Activated naive CD4-positive, alpha-beta T cell treated with anti-CD3 and anti-CD28 coated beads for 36 hours (primary cell): Measurements from ENCODE around the gene BBS7. TPM values are rescaled to one million over a fixed set of nuclear protein-coding genes. Genes with fewer than 3 reads are reported as not detected.

Source experiments
- CTCF ChIA-PET: fragments of 350-600 bp; sonication (Branson Sonifier 250); formaldehyde crosslinking; loops from one replicate; lab custom pipeline; 2021; ENCODE audit warnings: antibody characterized with exemption; lab: Charles Lee
- DNase-seq: peaks from one replicate; pipeline ENCODE4 v3.0.0-alpha.2; 2020
- H3K27ac Mint-ChIP-seq: one replicate; pipeline ENCODE4 v1.8.0; 2021; ENCODE audit warnings: mild to moderate bottlenecking, mixed read lengths
- H3K27me3 Mint-ChIP-seq: one replicate; pipeline ENCODE4 v1.8.0; 2021; ENCODE audit warnings: low read depth, mixed read lengths
- H3K36me3 Mint-ChIP-seq: one replicate; pipeline ENCODE4 v1.8.0; 2021; ENCODE audit warnings: low read depth, mixed read lengths
- H3K4me1 Mint-ChIP-seq: one replicate; pipeline ENCODE4 v1.8.0; 2021; ENCODE audit warnings: low read depth, mixed read lengths
- H3K4me3 Mint-ChIP-seq: one replicate; pipeline ENCODE4 v1.8.0; 2021; ENCODE audit warnings: mild to moderate bottlenecking, moderate library complexity, mixed read lengths
- H3K9me3 Mint-ChIP-seq: one replicate; pipeline ENCODE4 v1.8.0; 2021; ENCODE audit warnings: mixed read lengths
- intact Hi-C: fragments of 100-400 bp; cut with micrococcal nuclease; formaldehyde crosslinking; loops from one replicate; pipeline ENCODE4 v1.15.1; 2023
- total RNA-seq, 2 experiments: library from RNA; stranded (reverse); gene quantifications; one replicate each; pipeline ENCODE4 v1.2.3, GENCODE V29; 2021

BBS7 gene
- total RNA-seq, 2 experiments from 2014 or later, result 16.6 to 19.4 TPM

DNA sequence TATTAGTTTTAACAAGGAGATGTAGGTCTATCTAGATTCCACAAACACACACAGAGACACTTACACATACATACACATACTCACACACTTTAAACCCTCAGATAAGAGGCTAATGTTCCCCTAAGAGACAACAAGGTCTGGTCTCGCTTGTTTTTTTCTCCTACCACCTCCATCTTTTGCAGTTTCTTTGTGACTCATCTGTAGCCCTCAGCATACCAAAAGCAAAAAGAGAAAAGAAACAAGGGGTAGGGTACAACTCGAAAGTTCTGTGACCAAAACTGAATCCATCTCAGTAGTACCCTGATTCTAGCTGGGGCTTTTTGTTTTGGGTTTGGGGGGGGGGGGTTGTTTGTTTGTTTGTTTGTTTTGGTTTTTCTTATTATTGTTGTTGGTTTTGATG is 81.4 kb downstream of the BBS7 start:
- intact Hi-C loops, result no loop called here
- H3K4me3 Mint-ChIP-seq, result no peak overlapping the region
- H3K27me3 Mint-ChIP-seq, result peaks cover 19% of the 10 kb centered on the region

DNA sequence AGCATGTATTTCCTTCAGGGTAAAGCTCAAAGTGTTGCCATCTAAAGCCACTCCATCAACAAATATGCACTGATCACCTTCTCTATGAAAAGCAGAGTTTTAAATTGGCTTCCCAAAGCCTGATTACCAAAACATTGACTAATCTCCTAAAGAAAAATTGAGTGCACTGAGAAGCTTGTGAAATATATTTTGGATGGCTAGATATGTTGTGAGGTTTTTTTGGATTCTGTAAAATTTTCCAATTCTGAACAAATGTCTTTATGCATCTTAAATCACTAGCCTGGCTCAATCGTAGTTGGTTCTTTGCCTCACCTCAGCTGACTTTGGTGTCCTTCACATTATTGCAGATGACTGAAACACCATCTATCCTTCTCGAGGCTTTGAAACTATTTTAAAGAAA is 84.1 kb downstream of the BBS7 start:
- no peak overlapping the region for H3K27ac Mint-ChIP-seq
- peaks cover 27% of the 10 kb centered on the region for H3K27me3 Mint-ChIP-seq
- H3K36me3 Mint-ChIP-seq, result no peaks in the 10 kb centered on the region
- CTCF ChIA-PET, result no interaction called here
- no peak overlapping the region for H3K4me3 Mint-ChIP-seq
- intact Hi-C loops, result no loop called here
- no peak for DNase-seq
- H3K4me1 Mint-ChIP-seq, result peaks cover 5% of the 10 kb centered on the region
- H3K9me3 Mint-ChIP-seq, result peaks cover 4% of the 10 kb centered on the region

More for the DNA sequence above, 81.4 kb downstream of the BBS7 start:
- DNase-seq, result no peak
- H3K36me3 Mint-ChIP-seq, result no peaks in the 10 kb centered on the region
- CTCF ChIA-PET, result interaction anchor here (0.7 kb wide), 1 partner anchor 30 kb away, joined by 4 read pairs; no protein-coding TSS in a partner anchor
- peaks cover 5% of the 10 kb centered on the region for H3K4me1 Mint-ChIP-seq
- H3K9me3 Mint-ChIP-seq, result peaks cover 3% of the 10 kb centered on the region
- H3K27ac Mint-ChIP-seq, result no peak overlapping the region

DNA sequence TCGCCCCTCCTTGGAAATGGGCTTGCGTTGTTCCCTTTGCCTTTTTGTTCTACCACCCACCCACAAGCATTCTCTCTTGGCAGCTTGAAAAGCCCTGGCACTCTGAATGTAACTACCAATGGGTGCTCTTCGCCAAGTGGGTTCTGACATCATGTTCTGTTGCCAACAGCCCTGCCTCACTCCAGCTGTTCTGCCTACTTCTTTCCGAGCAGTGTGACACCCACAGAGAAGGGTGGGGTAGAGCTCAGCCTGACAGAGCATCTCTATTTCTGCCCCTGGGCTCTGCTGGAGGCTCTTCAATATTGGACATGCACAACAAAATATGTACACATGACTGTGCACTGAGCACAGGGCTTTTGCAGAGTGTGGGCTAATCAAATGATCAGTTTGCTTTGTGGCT is 84.8 kb downstream of the BBS7 start:
- no peak for DNase-seq
- Mint-ChIP-seq H3K4me1 (peaks cover 5% of the 10 kb centered on the region), H3K4me3 (no peak overlapping the region), H3K36me3 (no peaks in the 10 kb centered on the region), H3K27ac (no peak overlapping the region), H3K9me3 (peaks cover 4% of the 10 kb centered on the region), H3K27me3 (peaks cover 31% of the 10 kb centered on the region)
- intact Hi-C loops, result no loop called here
- CTCF ChIA-PET, result interaction anchor here (0.6 kb wide), 1 partner anchor 16 kb away, joined by 3 read pairs; the partner anchor contains the start of gene EXOSC9

GRCh38 chr4:121784975-121785374 is 85.3 kb downstream of the BBS7 start:
- Mint-ChIP-seq H3K9me3 (peaks cover 4% of the 10 kb centered on the region), H3K4me1 (peaks cover 5% of the 10 kb centered on the region), H3K27ac (no peak overlapping the region), H3K27me3 (peaks cover 33% of the 10 kb centered on the region), H3K4me3 (no peak overlapping the region), H3K36me3 (no peaks in the 10 kb centered on the region)
- intact Hi-C loops, result no loop called here
- no peak for DNase-seq
- CTCF ChIA-PET, result no interaction called here

DNA sequence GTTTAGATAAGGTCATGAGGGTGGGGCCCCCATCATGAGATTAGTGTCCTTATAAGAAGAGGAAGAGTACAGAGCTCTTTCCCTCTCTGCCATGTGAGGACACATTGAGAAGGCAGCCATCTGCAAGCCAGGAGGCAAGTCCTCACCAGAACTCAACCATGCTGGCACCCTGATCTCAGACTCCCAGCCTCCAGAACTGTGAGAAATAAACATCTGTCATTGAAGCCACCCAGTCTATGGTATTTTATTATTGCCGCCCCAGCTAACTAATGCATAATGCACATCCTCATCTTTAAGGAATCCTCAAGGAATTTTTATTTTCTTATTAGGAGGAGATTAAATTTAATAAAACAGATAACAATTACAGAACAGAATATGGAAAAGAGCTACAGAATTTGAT is 85.9 kb downstream of the BBS7 start:
- Mint-ChIP-seq H3K4me1 (peaks cover 5% of the 10 kb centered on the region), H3K27ac (no peak overlapping the region), H3K4me3 (no peak overlapping the region), H3K9me3 (peaks cover 4% of the 10 kb centered on the region), H3K27me3 (peaks cover 33% of the 10 kb centered on the region), H3K36me3 (no peaks in the 10 kb centered on the region)
- CTCF ChIA-PET, result no interaction called here
- DNase-seq, result no peak
- intact Hi-C loops, result no loop called here

GRCh38 chr4:121783210-121783609 is 87.1 kb downstream of the BBS7 start:
- H3K27ac Mint-ChIP-seq, result no peak overlapping the region
- CTCF ChIA-PET, result no interaction called here
- peaks cover 31% of the 10 kb centered on the region for H3K27me3 Mint-ChIP-seq
- no peaks in the 10 kb centered on the region for H3K4me1 Mint-ChIP-seq
- no peaks in the 10 kb centered on the region for H3K36me3 Mint-ChIP-seq
- intact Hi-C loops, result no loop called here
- H3K4me3 Mint-ChIP-seq, result no peak overlapping the region
- peaks cover 4% of the 10 kb centered on the region for H3K9me3 Mint-ChIP-seq
- no peak for DNase-seq

DNA sequence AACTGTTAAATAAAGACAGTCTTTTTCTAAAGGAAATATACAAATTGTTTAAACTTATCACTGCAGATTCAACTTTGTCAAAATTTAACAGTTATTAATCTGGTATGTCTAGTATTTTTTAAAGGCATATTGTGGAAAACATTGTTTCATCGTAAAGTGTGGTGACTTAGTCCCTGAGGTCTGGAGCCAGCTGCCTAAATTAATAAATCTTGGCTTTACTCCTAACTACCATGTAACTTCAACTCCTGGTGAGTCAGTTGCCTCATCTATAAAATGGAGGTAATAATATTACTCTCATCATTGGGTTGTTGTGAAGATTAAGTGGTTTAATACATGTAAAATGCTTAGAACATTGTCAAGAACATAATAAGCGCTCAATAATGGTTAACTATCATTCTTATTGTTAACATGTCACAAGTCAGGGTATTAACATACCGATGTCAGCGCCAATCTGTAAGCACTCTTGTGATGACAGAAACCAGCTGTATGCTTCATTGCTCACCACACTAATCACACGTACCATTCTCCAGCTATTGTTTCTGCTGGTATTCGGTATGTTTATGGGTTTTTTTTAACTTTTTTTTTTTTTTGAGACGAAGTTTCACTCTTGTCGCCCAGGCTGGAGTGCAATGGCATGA is 91.2 kb downstream of the BBS7 start:
- H3K9me3 Mint-ChIP-seq, result peaks cover 2% of the 10 kb centered on the region

DNA sequence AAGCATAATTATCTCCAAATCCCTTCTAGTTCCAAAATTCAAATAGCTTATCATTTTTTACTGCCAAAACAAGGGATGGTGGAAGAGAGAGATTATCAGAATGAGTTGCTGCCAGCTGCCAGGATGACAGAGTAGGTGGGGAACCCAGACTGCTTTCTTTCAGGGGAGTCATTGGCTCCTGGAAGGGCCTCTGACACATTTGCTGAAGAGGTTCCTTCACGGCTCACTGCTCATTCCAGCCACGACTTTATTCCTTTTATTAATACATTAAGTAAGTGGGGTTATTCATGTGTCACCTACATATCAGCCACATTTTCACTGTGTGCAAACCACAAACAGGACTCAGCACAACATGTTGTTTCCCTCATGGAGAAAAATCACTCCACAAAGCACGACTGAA is 92.6 kb downstream of the BBS7 start:
- Mint-ChIP-seq H3K4me1 (no peaks in the 10 kb centered on the region), H3K4me3 (no peak overlapping the region), H3K36me3 (no peaks in the 10 kb centered on the region), H3K27me3 (peaks cover 10% of the 10 kb centered on the region), H3K27ac (no peak overlapping the region), H3K9me3 (no peaks in the 10 kb centered on the region)
- no peak for DNase-seq
- intact Hi-C loops, result no loop called here
- CTCF ChIA-PET, result no interaction called here

More for the DNA sequence above, 91.2 kb downstream of the BBS7 start:
- intact Hi-C loops, result no loop called here
- Mint-ChIP-seq H3K36me3 (no peaks in the 10 kb centered on the region), H3K27ac (no peak overlapping the region), H3K4me1 (no peaks in the 10 kb centered on the region), H3K4me3 (no peak overlapping the region), H3K27me3 (peaks cover 14% of the 10 kb centered on the region)
- CTCF ChIA-PET, result no interaction called here
- DNase-seq, result no peak

DNA sequence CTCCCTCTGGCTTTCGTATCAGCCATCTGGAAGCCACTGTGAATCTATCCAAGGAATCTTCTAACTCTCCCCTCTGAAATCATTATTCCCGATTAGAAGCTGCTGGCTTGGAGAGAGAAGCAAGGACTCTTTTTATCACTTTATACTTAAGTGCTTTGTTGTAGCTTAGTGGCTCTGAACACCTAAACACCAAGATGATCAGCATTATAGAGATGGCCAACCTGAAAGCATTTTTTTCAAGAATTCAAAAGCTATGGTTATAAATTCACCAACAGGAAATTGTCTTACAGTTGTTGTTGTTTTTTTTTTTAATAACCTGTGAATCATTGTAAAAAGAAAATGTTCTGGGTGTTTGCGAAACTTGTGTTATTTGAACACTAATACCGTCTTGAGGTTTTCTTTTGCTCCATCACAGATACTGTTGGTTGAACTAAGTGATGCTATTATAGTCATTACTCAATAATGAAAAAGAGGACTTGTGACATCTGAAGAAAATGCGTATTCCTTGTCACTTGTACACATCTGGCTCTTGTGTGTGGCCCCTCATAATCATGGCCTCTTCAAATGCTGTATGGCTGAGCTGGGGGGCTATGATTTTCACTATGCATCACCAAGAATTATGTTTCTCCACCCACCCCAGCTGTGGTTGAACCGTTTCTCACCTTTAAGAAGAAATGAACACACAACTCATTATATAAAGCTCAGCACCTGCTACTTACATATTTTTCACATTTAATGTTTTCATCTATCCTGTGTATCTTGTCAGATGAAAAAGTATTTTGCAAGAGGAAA is 93.5 kb downstream of the BBS7 start:
- no peaks in the 10 kb centered on the region for H3K4me1 Mint-ChIP-seq
- CTCF ChIA-PET, result no interaction called here

More for the DNA sequence above, 93.5 kb downstream of the BBS7 start:
- H3K36me3 Mint-ChIP-seq, result no peaks in the 10 kb centered on the region
- no peaks in the 10 kb centered on the region for H3K9me3 Mint-ChIP-seq
- no peak for DNase-seq
- no peak overlapping the region for H3K27ac Mint-ChIP-seq
- intact Hi-C loops, result no loop called here
- no peak overlapping the region for H3K4me3 Mint-ChIP-seq
- peaks cover 10% of the 10 kb centered on the region for H3K27me3 Mint-ChIP-seq

Other genes with a start within 250 kb of the BBS7 start
- gene ANXA5, start 173.5 kb downstream of the BBS7 start, total RNA-seq, result 10 to 100 TPM; 98.4 to 99.5 TPM
- not detected for gene SMIM43, start 105.3 kb downstream of the BBS7 start, total RNA-seq
- gene EXOSC9, start 69.2 kb downstream of the BBS7 start, total RNA-seq, result 10 to 100 TPM; 57.7 to 58.7 TPM
- gene CCNA2, start 46.6 kb downstream of the BBS7 start, total RNA-seq, result 100 to 1,000 TPM; 133 to 138 TPM
- 1 to 10 TPM; 2.0 to 2.5 TPM for gene TRPC3, start 81.6 kb upstream of the BBS7 start, total RNA-seq